Hepatocyte (in vitro differentiated cells): ENCODE results near the gene C12orf42. TPM values are rescaled to one million over a fixed set of nuclear protein-coding genes. Genes with fewer than 3 reads are reported as not detected.

ENCODE experiments used
- DNase-seq: peaks from one replicate; pipeline ENCODE4 v3.0.0-alpha.2; 2016; ENCODE audit warnings: low spot score
- H2AFZ ChIP-seq: fragments of 200-600 bp; sonication (generic); 2 replicates; pipeline ENCODE4 v1.6.0; 2016; ENCODE audit warnings: antibody characterized with exemption, mild to moderate bottlenecking
- H3K27ac ChIP-seq: fragments of 200-600 bp; sonication (generic); 2 replicates; pipeline ENCODE4 v1.5.1; 2016; ENCODE audit warnings: mild to moderate bottlenecking
- H3K27me3 ChIP-seq: fragments of 200-600 bp; sonication (generic); 2 replicates; pipeline ENCODE4 v1.6.1; 2016
- H3K36me3 ChIP-seq: fragments of 200-600 bp; sonication (generic); replicated peaks from 2 replicates; pipeline ENCODE4 v1.5.1; 2016; ENCODE audit warnings: low read depth; ENCODE audit not compliant: insufficient read depth
- H3K4me1 ChIP-seq: fragments of 200-600 bp; sonication (generic); 2 replicates; pipeline ENCODE4 v1.5.1; 2016; ENCODE audit warnings: mild to moderate bottlenecking, moderate library complexity; ENCODE audit not compliant: insufficient read depth
- H3K4me2 ChIP-seq: fragments of 200-600 bp; sonication (generic); 2 replicates; pipeline ENCODE4 v1.6.0; 2016
- H3K4me3 ChIP-seq: fragments of 200-600 bp; sonication (generic); 2 replicates; pipeline ENCODE4 v1.5.1; 2016; ENCODE audit warnings: mild to moderate bottlenecking
- H3K79me2 ChIP-seq: fragments of 200-600 bp; sonication (generic); 2 replicates; pipeline ENCODE4 v1.6.0; 2017; ENCODE audit warnings: mild to moderate bottlenecking
- H3K9me2 ChIP-seq: fragments of 200-600 bp; sonication (generic); replicated peaks from 2 replicates; pipeline ENCODE4 v1.6.0; 2017; ENCODE audit warnings: mild to moderate bottlenecking; ENCODE audit not compliant: insufficient read depth
- H3K9me3 ChIP-seq: fragments of 200-600 bp; sonication (generic); 2 replicates; pipeline ENCODE4 v1.5.1; 2016; ENCODE audit warnings: low read depth, mild to moderate bottlenecking
- H4K20me1 ChIP-seq: fragments of 200-600 bp; sonication (generic); 2 replicates; pipeline ENCODE4 v1.6.0; 2016; ENCODE audit warnings: mild to moderate bottlenecking; ENCODE audit not compliant: insufficient read depth, poor library complexity, severe bottlenecking
- EZH2 ChIP-seq: fragments of 200-600 bp; sonication (generic); IDR thresholded peaks from 2 replicates; pipeline ENCODE4 v1.6.1; 2016; ENCODE audit warnings: antibody characterized with exemption, mild to moderate bottlenecking, borderline replicate concordance
- EZH2phosphoT487 ChIP-seq: fragments of 200-600 bp; sonication (generic); IDR thresholded peaks from one replicate; pipeline ENCODE4 v1.6.1; 2018; ENCODE audit warnings: antibody characterized with exemption, mild to moderate bottlenecking, low read depth, moderate library complexity; ENCODE audit not compliant: unreplicated experiment, severe bottlenecking
- WGBS: methylation state at CpG from one replicate; pipeline ENCODE4 v1.1.6; 2016; ENCODE audit warnings: low lambda C conversion rate; ENCODE audit errors: missing lambda C conversion rate; 5-methylcytosine and 5-hydroxymethylcytosine counted together
- polyA plus RNA-seq: library from polyadenylated mRNA; unstranded; fragments of >200 nt; fragmentation: Nextera tagmentation; extraction: Ambion mirVana; gene quantifications from 2 replicates; pipeline ENCODE4 v1.2.1, GENCODE V29; 2016
- total RNA-seq: library from RNA; depleted of rRNA; stranded (reverse); fragments of >200 nt; gene quantifications from 2 replicates; pipeline ENCODE4 v1.2.3, GENCODE V29; 2014
- TF ChIP-seq, protein P1 (sequence below): fragments of 200-600 bp; sonication (generic); IDR thresholded peaks from 2 replicates; pipeline ENCODE4 v1.5.1; 2016; ENCODE audit warnings: antibody characterized with exemption, mild to moderate bottlenecking; ENCODE audit not compliant: poor library complexity

Gene C12orf42
- total and polyA plus RNA-seq, 2 experiments from 2014 or later: not detected

DNA sequence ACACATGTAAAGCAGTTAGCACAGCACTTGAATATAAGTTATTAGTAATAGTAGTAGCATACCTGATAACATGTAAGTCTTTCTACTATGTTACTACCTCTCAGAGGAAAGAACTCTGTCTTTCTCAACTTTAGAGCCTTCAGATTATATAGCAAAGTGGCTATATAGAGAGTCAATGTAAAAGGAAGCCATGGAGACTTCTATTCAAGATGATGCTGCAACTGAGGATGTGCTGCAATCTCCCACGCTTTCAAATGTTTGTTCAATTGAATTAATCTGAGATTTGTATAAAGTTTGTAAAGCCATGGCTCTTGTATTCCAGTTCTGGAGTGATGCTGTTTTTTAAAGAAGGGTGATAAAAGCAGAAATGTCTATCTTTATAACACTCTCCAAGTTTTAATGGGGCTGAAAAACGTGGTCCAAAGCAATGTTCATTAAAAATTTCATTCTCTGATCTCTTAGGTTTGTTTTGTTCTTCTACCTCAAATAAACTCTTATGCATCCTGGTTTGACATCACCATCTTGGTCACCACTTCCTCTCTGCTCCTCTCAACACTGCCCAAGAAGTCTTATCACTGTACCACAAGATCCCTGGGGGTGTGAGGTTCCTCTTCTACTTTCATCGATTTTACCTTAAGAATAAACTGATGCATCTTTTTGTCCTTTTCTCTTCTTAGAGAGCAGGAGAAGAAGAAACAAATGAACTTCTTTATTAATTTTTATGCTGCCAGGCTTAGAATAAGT is 40.6 kb downstream of the C12orf42 start:
- WGBS: 81% methylated on average over 3 of the region's 3 CpGs
- H4K20me1 ChIP-seq: no peaks in the 10 kb centered on the region
- no peak overlapping the region for H2AFZ ChIP-seq
- H3K27ac ChIP-seq: no peak overlapping the region
- no peaks in the 10 kb centered on the region for H3K9me2 ChIP-seq
- no peak for DNase-seq
- no peak overlapping the region for H3K4me3 ChIP-seq
- no peaks in the 10 kb centered on the region for H3K27me3 ChIP-seq
- no peak overlapping the region for H3K4me2 ChIP-seq
- TF ChIP-seq EZH2 (no peak), EZH2phosphoT487 (no peak)
- TF ChIP-seq, protein P1, sequence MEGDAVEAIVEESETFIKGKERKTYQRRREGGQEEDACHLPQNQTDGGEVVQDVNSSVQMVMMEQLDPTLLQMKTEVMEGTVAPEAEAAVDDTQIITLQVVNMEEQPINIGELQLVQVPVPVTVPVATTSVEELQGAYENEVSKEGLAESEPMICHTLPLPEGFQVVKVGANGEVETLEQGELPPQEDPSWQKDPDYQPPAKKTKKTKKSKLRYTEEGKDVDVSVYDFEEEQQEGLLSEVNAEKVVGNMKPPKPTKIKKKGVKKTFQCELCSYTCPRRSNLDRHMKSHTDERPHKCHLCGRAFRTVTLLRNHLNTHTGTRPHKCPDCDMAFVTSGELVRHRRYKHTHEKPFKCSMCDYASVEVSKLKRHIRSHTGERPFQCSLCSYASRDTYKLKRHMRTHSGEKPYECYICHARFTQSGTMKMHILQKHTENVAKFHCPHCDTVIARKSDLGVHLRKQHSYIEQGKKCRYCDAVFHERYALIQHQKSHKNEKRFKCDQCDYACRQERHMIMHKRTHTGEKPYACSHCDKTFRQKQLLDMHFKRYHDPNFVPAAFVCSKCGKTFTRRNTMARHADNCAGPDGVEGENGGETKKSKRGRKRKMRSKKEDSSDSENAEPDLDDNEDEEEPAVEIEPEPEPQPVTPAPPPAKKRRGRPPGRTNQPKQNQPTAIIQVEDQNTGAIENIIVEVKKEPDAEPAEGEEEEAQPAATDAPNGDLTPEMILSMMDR: no peak
- H3K79me2 ChIP-seq: no peaks in the 10 kb centered on the region
- no peaks in the 10 kb centered on the region for H3K36me3 ChIP-seq
- no peaks in the 10 kb centered on the region for H3K9me3 ChIP-seq
- no peaks in the 10 kb centered on the region for H3K4me1 ChIP-seq

DNA sequence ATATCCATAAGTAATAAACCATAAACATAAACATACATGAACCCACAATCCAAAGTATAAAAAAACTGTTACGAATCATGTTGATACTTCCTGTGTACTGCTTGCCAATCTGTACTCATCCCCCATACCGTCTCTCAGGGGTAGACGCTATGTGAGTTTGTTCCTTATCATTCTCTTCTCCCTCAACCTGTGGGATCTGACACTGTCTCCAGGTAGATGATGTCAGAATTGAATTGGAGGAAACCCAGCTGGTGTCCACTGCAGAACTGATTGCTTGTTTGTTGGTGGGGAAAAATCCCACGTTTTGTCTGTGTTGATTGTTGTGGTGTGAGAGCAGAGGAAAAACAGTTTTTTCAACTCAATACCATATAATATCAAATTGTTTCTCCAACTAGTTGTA is 50.8 kb downstream of the C12orf42 start:
- Histone ChIP-seq H3K4me3 (no peak overlapping the region), H4K20me1 (no peaks in the 10 kb centered on the region), H3K27ac (no peak overlapping the region), H3K4me2 (no peak overlapping the region), H3K36me3 (no peaks in the 10 kb centered on the region), H3K9me2 (no peaks in the 10 kb centered on the region), H3K9me3 (no peaks in the 10 kb centered on the region), H2AFZ (no peak overlapping the region), H3K4me1 (no peaks in the 10 kb centered on the region), H3K79me2 (no peaks in the 10 kb centered on the region), H3K27me3 (no peaks in the 10 kb centered on the region)
- no peak for DNase-seq
- WGBS: 51% methylated on average over 4 of the region's 4 CpGs
- TF ChIP-seq, protein P1: no peak
- TF ChIP-seq EZH2phosphoT487: no peak
- TF ChIP-seq EZH2: no peak

DNA sequence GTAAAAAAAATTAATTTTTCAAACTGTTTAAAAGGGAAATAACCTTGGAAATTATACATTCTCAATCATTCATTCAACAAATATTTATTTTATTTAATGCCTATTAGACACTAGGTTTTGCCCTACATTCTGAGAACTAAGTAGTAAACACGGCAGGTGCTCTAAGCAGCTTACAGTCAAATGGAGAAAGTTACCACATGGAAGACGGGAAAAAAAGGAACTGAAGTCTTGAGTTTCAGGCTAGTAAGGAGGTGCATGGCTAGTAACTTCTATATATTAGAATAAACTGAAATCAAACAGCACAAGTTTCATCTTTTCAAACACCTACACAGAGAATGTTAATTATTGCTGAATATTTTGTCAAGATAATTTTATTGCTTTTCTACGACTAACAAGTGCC is 52.9 kb downstream of the C12orf42 start:
- Histone ChIP-seq H4K20me1 (no peaks in the 10 kb centered on the region), H3K4me1 (no peaks in the 10 kb centered on the region), H3K27me3 (no peaks in the 10 kb centered on the region), H3K27ac (no peak overlapping the region), H3K9me2 (no peaks in the 10 kb centered on the region), H3K9me3 (no peaks in the 10 kb centered on the region), H3K36me3 (no peaks in the 10 kb centered on the region), H3K4me3 (no peak overlapping the region), H3K79me2 (no peaks in the 10 kb centered on the region), H2AFZ (no peak overlapping the region), H3K4me2 (no peak overlapping the region)
- WGBS: 85% methylated on average over 3 of the region's 3 CpGs
- no peak for DNase-seq
- TF ChIP-seq EZH2: no peak
- TF ChIP-seq, protein P1: no peak
- no peak for TF ChIP-seq EZH2phosphoT487
